Caco-2 (cell line): ENCODE data around the gene CLDN20. TPM values are rescaled to one million over a fixed set of nuclear protein-coding genes. Genes with fewer than 3 reads are reported as not detected.

ENCODE experiments used
- BruUV-seq: library from RNA; stranded (reverse); fragments of 400-500 nt; replicated peaks from 2 replicates; lab custom pipeline; 2021; lab: Mats Ljungman, UMichigan
- CTCF ChIA-PET: fragments of 300-600 bp; sonication (Branson Sonifier 250); formaldehyde crosslinking; loops from one replicate; lab custom pipeline; 2022; ENCODE audit warnings: antibody characterized with exemption; lab: Charles Lee
- POLR2A ChIA-PET: fragments of 300-600 bp; sonication (Branson Sonifier 250); formaldehyde crosslinking; loops from one replicate; lab custom pipeline; 2022; ENCODE audit warnings: antibody characterized with exemption; lab: Charles Lee
- DNase-seq, 2 experiments: peaks; one replicate each; pipeline versions ENCODE4 v3.0.0 to v3.0.0-alpha.2; 2020 to 2022
- H3K27me3 ChIP-seq: replicated peaks from 2 replicates; pipeline ENCODE4 v1.6.0; 2011; ENCODE audit warnings: low read length; ENCODE audit not compliant: control insufficient read depth, insufficient read depth
- H3K36me3 ChIP-seq: 2 replicates; pipeline ENCODE4 v1.5.1; 2011; ENCODE audit warnings: low read length; ENCODE audit not compliant: control insufficient read depth, insufficient read depth
- H3K4me1 ChIP-seq: fragments of 250-450 bp; sonication (Bioruptor Pico); 2 replicates; pipeline ENCODE4 v1.5.1; 2020; ENCODE audit warnings: mild to moderate bottlenecking
- H3K4me3 ChIP-seq: 2 replicates; pipeline ENCODE4 v1.5.1; 2011; ENCODE audit warnings: low read depth, mild to moderate bottlenecking, control low read depth, low read length
- H3K9me3 ChIP-seq: fragments of 250-450 bp; sonication (Bioruptor Pico); 2 replicates; pipeline ENCODE4 v1.5.1; 2020; ENCODE audit warnings: mild to moderate bottlenecking, moderate library complexity
- H3K27ac Mint-ChIP-seq: one replicate; pipeline ENCODE4 v1.8.0; 2022; ENCODE audit warnings: mixed read lengths; ENCODE audit not compliant: unreplicated experiment
- H3K27me3 Mint-ChIP-seq: one replicate; pipeline ENCODE4 v1.8.0; 2022; ENCODE audit warnings: mixed read lengths; ENCODE audit not compliant: insufficient read depth, unreplicated experiment
- H3K36me3 Mint-ChIP-seq: one replicate; pipeline ENCODE4 v1.8.0; 2022; ENCODE audit warnings: mild to moderate bottlenecking, mixed read lengths; ENCODE audit not compliant: insufficient read depth, unreplicated experiment
- H3K4me1 Mint-ChIP-seq: one replicate; pipeline ENCODE4 v1.8.0; 2022; ENCODE audit warnings: low read depth, mixed read lengths; ENCODE audit not compliant: unreplicated experiment
- H3K4me3 Mint-ChIP-seq: one replicate; pipeline ENCODE4 v1.8.0; 2022; ENCODE audit warnings: mild to moderate bottlenecking, moderate library complexity, mixed read lengths; ENCODE audit not compliant: unreplicated experiment
- H3K9me3 Mint-ChIP-seq: one replicate; pipeline ENCODE4 v1.8.0; 2022; ENCODE audit warnings: mixed read lengths; ENCODE audit not compliant: unreplicated experiment
- CTCF ChIP-seq, 2 experiments: fragments of 200-600 bp in 1 of 2; IDR thresholded peaks; 1 replicate in 1 of 2; 2 replicates in 1 of 2; pipeline versions ENCODE4 v1.5.1 to v1.8.0; 2011 to 2022; ENCODE audit warnings: antibody characterized with exemption in 1 of 2, control low read depth in 1 of 2, inconsistent platforms in 1 of 2, low read depth in 1 of 2, low read length in 1 of 2, mild to moderate bottlenecking in 1 of 2, moderate library complexity in 1 of 2; ENCODE audit not compliant: insufficient read depth in 1 of 2, severe bottlenecking in 1 of 2, unreplicated experiment in 1 of 2
- intact Hi-C: fragments of 100-400 bp; cut with micrococcal nuclease; formaldehyde crosslinking; loops from one replicate; pipeline ENCODE4 v1.10.0; 2022; ENCODE audit not compliant: unreplicated experiment
- total RNA-seq: library from RNA; stranded (reverse); gene quantifications from 2 replicates; pipeline ENCODE4 v1.2.3, GENCODE V29; 2022

Gene CLDN20
- total RNA-seq, 1 experiment from 2014 or later, result not detected

- TF ChIP-seq CTCF (IDR thresholded peaks at IDR 0.05; ENCODE audit: insufficient read depth in 1 of 2, low read depth in 1 of 2, low read length in 1 of 2, severe bottlenecking in 1 of 2, unreplicated experiment in 1 of 2), result no peak
- ChIA-PET POLR2A (no interaction called here), CTCF (no interaction called here)
- Mint-ChIP-seq H3K27me3 (no peaks in the 10 kb centered on the region), H3K27ac (no peak overlapping the region), H3K9me3 (no peaks in the 10 kb centered on the region), H3K4me1 (peaks cover 6% of the 10 kb centered on the region), H3K4me3 (no peak overlapping the region), H3K36me3 (peaks cover 23% of the 10 kb centered on the region)
- H3K9me3 ChIP-seq, result no peaks in the 10 kb centered on the region
- H3K36me3 ChIP-seq, result peaks cover 2% of the 10 kb centered on the region
- no peak overlapping the region for H3K4me3 ChIP-seq
- H3K4me1 ChIP-seq, result peaks cover 5% of the 10 kb centered on the region; the same call in 1 of the 2 replicates
- no TSS peak for BruUV-seq
- intact Hi-C loops, result no loop called here
- no peak for DNase-seq
- H3K27me3 ChIP-seq, result no peaks in the 10 kb centered on the region
These were observed 7.3 kb downstream of the CLDN20 start for GRCh38 chr6:155271145-155271544.

GRCh38 chr6:155272353-155273232, 8.8 kb downstream of the CLDN20 start:
- Mint-ChIP-seq H3K27ac (no peak overlapping the region), H3K27me3 (no peaks in the 10 kb centered on the region), H3K9me3 (no peaks in the 10 kb centered on the region), H3K4me3 (no peak overlapping the region), H3K4me1 (peaks cover 6% of the 10 kb centered on the region), H3K36me3 (peaks cover 21% of the 10 kb centered on the region)
- POLR2A ChIA-PET, result no interaction called here
- peaks cover 1% of the 10 kb centered on the region; the same call in 1 of the 2 replicates for H3K36me3 ChIP-seq
- H3K4me1 ChIP-seq, result peaks cover 5% of the 10 kb centered on the region; the same call in 1 of the 2 replicates
- DNase-seq, result no peak
- H3K27me3 ChIP-seq, result no peaks in the 10 kb centered on the region
- intact Hi-C loops, result no loop called here
- no peak overlapping the region for H3K4me3 ChIP-seq
- no peaks in the 10 kb centered on the region for H3K9me3 ChIP-seq
- BruUV-seq, result no TSS peak
- CTCF ChIA-PET, result no interaction called here
- no peak for TF ChIP-seq CTCF (IDR thresholded peaks at IDR 0.05; ENCODE audit: insufficient read depth in 1 of 2, low read depth in 1 of 2, low read length in 1 of 2, severe bottlenecking in 1 of 2, unreplicated experiment in 1 of 2)

GRCh38 chr6:155273431-155273830, 9.6 kb downstream of the CLDN20 start:
- no peaks in the 10 kb centered on the region for H3K27me3 ChIP-seq
- Mint-ChIP-seq H3K36me3 (peaks cover 21% of the 10 kb centered on the region), H3K27me3 (no peaks in the 10 kb centered on the region), H3K4me3 (no peak overlapping the region), H3K27ac (no peak overlapping the region), H3K4me1 (peaks cover 6% of the 10 kb centered on the region), H3K9me3 (no peaks in the 10 kb centered on the region)
- no peak for DNase-seq
- ChIA-PET POLR2A (no interaction called here), CTCF (no interaction called here)
- H3K9me3 ChIP-seq, result no peaks in the 10 kb centered on the region
- peaks cover 1% of the 10 kb centered on the region; the same call in 1 of the 2 replicates for H3K36me3 ChIP-seq
- peaks cover 1% of the 10 kb centered on the region; the same call in 1 of the 2 replicates for H3K4me1 ChIP-seq
- no peak for TF ChIP-seq CTCF (IDR thresholded peaks at IDR 0.05; ENCODE audit: insufficient read depth in 1 of 2, low read depth in 1 of 2, low read length in 1 of 2, severe bottlenecking in 1 of 2, unreplicated experiment in 1 of 2)
- no TSS peak for BruUV-seq
- intact Hi-C loops, result no loop called here
- no peak overlapping the region for H3K4me3 ChIP-seq
